DND-41 (cell line): ENCODE data around the gene GRIP2.
A peak's percentile ranks its signal among the peaks of the same experiment; 100 is the strongest.

Source experiments
- ATAC-seq: fragments of 200-7000 bp; cut with Tn5 transposase; 3 replicates; pipeline ENCODE4 v1.9.1; 2021; ENCODE audit warnings: low read depth; ENCODE audit not compliant: insufficient read depth
- DNase-seq: peaks from one replicate; pipeline ENCODE4 v3.0.0-alpha.2; 2020
- H2AFZ ChIP-seq: 2 replicates; pipeline ENCODE4 v1.6.0; 2012; ENCODE audit warnings: low read depth, low read length
- H3K27ac ChIP-seq: 2 replicates; pipeline ENCODE4 v1.5.1; 2012; ENCODE audit warnings: low read length, inconsistent platforms
- H3K27me3 ChIP-seq: fragments of 200-600 bp; sonication (generic); 2 replicates; pipeline ENCODE4 v1.6.0; 2012; ENCODE audit warnings: low read length, mild to moderate bottlenecking, inconsistent platforms; ENCODE audit not compliant: insufficient read depth, poor library complexity
- H3K36me3 ChIP-seq: 2 replicates; pipeline ENCODE4 v1.5.1; 2012; ENCODE audit warnings: low read length, inconsistent platforms; ENCODE audit not compliant: insufficient read depth
- H3K4me1 ChIP-seq: 2 replicates; pipeline ENCODE4 v1.5.1; 2012; ENCODE audit warnings: mild to moderate bottlenecking, low read length; ENCODE audit not compliant: insufficient read depth
- H3K4me2 ChIP-seq: 2 replicates; pipeline ENCODE4 v1.6.0; 2012; ENCODE audit warnings: mild to moderate bottlenecking, moderate library complexity, low read length, inconsistent platforms; ENCODE audit not compliant: insufficient read depth
- H3K4me3 ChIP-seq, 2 experiments: fragments of 200-600 bp in 1 of 2; shearing (Covaris generic) in 1 of 2; 2 replicates each; pipeline ENCODE4 v1.5.1; 2012 to 2016; ENCODE audit warnings: inconsistent platforms in 2 of 2, low read length in 2 of 2, mild to moderate bottlenecking in 2 of 2, low read depth in 1 of 2, moderate library complexity in 1 of 2
- H3K79me2 ChIP-seq: 2 replicates; pipeline ENCODE4 v1.6.0; 2012; ENCODE audit warnings: low read length, inconsistent platforms; ENCODE audit not compliant: insufficient read depth
- H3K9ac ChIP-seq: 2 replicates; pipeline ENCODE4 v1.6.0; 2012; ENCODE audit warnings: low read depth, mild to moderate bottlenecking, inconsistent platforms, low read length, moderate library complexity
- H3K9me3 ChIP-seq: 2 replicates; pipeline ENCODE4 v1.5.1; 2012; ENCODE audit warnings: low read length, moderate library complexity, mild to moderate bottlenecking, inconsistent platforms; ENCODE audit not compliant: insufficient read depth, severe bottlenecking
- H4K20me1 ChIP-seq: 2 replicates; pipeline ENCODE4 v1.6.0; 2012; ENCODE audit warnings: low read length; ENCODE audit not compliant: insufficient read depth
- CTCF ChIP-seq: IDR thresholded peaks from 2 replicates; pipeline ENCODE4 v1.5.1; 2012; ENCODE audit warnings: borderline replicate concordance, low read length, moderate library complexity, mild to moderate bottlenecking; ENCODE audit not compliant: poor library complexity, severe bottlenecking; ENCODE audit errors: extremely low read depth
- EZH2 ChIP-seq: IDR thresholded peaks from 3 replicates; pipeline ENCODE4 v1.6.1; 2012; ENCODE audit warnings: borderline replicate concordance, low read depth, mild to moderate bottlenecking, moderate library complexity, low read length, inconsistent platforms; ENCODE audit not compliant: severe bottlenecking

GRIP2 gene

GRCh38 chr3:14490255-14490654, 49.9 kb downstream of the GRIP2 start:
- Histone ChIP-seq H3K4me1 (no peaks in the 10 kb centered on the region), H3K27ac (no peak overlapping the region), H3K79me2 (no peaks in the 10 kb centered on the region), H3K9ac (no peak overlapping the region), H2AFZ (no peak overlapping the region), H3K9me3 (no peaks in the 10 kb centered on the region), H4K20me1 (no peaks in the 10 kb centered on the region), H3K4me2 (no peak overlapping the region), H3K4me3 (no peak overlapping the region), H3K27me3 (no peaks in the 10 kb centered on the region), H3K36me3 (peaks cover 6% of the 10 kb centered on the region; the same call in 1 of the 2 replicates)
- peak; percentile 28; the same call in 1 of the 3 replicates for ATAC-seq
- no peak for DNase-seq
- TF ChIP-seq EZH2 (no peak), CTCF (no peak)

GRCh38 chr3:14489641-14490040, 50.5 kb downstream of the GRIP2 start:
- ATAC-seq (no peak), DNase-seq (no peak)
- Histone ChIP-seq H3K36me3 (peaks cover 8% of the 10 kb centered on the region; the same call in 1 of the 2 replicates), H3K4me1 (no peaks in the 10 kb centered on the region), H2AFZ (no peak overlapping the region), H4K20me1 (no peaks in the 10 kb centered on the region), H3K27me3 (no peaks in the 10 kb centered on the region), H3K9me3 (no peaks in the 10 kb centered on the region), H3K27ac (no peak overlapping the region), H3K9ac (no peak overlapping the region), H3K4me3 (no peak overlapping the region), H3K4me2 (no peak overlapping the region), H3K79me2 (no peaks in the 10 kb centered on the region)
- no peak for TF ChIP-seq EZH2
- TF ChIP-seq CTCF, result no peak

- DNase-seq (no peak), ATAC-seq (no peak)
- Histone ChIP-seq H3K79me2 (no peaks in the 10 kb centered on the region), H3K4me2 (no peak overlapping the region), H4K20me1 (no peaks in the 10 kb centered on the region), H3K27me3 (no peaks in the 10 kb centered on the region), H2AFZ (no peak overlapping the region), H3K27ac (no peak overlapping the region), H3K9me3 (no peaks in the 10 kb centered on the region), H3K4me3 (no peak overlapping the region), H3K9ac (no peak overlapping the region), H3K4me1 (no peaks in the 10 kb centered on the region), H3K36me3 (peaks cover 15% of the 10 kb centered on the region; the same call in 1 of the 2 replicates)
- TF ChIP-seq CTCF (no peak), EZH2 (no peak)
Observed at GRCh38 chr3:14488286-14489041, 51.7 kb downstream of the GRIP2 start.
